SHP77 (cell line): ENCODE results near the gene ITPA.

Experiments used
- DNase-seq, 2 experiments: peaks; one replicate each; lab custom pipeline; 2025; lab: John Stamatoyannopoulos, UW

ITPA gene

DNA sequence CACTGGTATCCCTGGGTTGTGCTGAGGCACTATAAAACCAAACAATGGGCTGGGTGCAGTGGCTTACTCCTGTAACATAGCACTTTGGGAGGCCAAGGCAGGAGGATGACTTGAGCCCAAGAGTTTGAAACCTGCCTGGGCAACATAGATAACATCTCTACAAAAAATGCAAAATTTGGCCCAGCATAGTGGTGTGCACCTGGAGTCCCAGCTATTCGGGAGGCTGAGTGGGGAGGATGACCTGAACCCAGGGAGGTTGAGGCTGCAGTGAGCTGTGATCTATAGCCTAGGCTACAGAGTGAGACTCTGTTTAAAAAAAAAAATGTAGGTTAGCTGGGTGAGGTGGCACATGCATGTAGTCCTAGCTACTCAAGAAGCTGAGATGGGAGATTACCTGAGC is 37.4 kb downstream of the ITPA start:
- DNase-seq, result no peak

GRCh38 chr20:3247638-3248037 is 38.3 kb downstream of the ITPA start:
- no peak for DNase-seq

DNA sequence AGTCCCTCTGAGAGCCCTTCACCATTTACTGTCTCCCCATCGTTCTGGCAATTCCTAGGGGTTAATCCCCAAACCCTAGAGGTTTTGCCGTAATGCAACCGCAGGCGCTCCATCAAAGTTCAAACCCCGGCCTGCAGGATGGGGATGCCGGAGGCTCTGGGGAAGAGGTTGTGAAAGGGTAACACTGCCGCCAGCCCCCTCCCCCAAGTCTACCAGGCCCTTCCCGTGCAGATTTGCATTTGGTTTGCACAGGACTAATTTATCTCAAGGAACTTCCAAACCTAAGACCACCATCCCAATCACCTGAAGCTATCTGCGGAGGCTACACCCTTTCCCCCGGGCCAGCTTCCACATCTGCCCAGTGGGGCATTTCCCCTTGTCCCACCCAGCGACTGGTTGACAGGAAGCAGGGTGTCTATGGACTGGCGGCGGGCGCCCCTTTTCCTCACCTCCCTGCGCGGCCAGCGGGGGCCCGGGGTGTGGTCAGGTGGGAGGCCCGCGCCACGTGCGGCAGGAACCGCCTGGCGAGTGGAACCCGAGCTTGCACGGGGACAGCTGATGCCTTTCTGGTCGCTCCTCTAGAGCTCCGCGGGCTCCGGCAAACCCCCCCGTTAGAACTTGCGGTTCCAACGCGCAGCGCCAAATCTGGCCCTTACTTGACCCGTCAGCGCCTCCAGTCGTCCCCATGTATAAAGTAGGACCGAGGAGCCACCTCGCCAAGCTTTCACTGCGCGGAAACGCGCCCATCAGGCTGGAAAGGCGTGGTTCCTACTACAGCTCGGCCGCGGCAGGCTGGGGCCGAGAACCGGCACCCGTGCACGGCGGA is 39.1 kb downstream of the ITPA start:
- DNase-seq, result no peak

DNA sequence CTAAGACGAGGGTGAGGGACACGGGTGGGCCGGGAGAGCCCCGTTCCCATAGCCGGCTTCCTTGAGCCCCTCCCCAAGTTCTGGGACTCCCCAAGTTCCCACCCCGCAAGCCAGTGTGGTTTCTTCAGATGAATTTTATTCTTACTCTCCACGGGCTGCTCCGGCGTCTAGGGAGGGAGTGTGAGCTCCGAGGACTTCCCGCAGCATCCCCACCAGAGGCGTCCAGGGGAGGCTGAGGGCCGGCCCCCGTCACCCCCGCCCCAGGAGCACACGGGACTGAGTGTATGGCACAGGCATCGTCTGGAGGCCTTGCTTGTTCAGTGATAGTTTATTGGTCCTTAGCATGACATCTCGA is 39.7 kb downstream of the ITPA start:
- no peak for DNase-seq

DNA sequence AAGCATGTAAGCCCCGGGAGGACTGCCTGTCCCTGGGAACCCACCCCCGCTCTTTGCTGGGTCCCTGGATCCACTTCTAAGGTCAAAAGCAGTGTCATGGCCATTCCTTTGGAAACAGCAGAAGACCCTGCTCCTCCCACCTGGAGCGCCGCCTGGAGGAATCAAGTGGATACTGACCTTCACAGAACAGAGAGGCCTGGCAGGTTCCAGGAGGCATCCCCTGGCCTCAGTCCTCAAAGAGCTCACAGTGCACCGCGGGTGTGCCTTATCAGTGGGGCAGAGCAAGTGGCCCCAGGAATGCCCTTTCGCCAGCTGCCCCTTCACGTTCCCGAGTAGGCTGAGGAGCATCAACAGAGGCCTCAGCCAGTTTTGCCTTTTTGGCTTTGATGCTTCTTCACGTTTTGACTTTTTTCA is 40.8 kb downstream of the ITPA start:
- DNase-seq, result peak; percentile 77 to 81

GRCh38 chr20:3251806-3252205 is 42.5 kb downstream of the ITPA start:
- no peak for DNase-seq

DNA sequence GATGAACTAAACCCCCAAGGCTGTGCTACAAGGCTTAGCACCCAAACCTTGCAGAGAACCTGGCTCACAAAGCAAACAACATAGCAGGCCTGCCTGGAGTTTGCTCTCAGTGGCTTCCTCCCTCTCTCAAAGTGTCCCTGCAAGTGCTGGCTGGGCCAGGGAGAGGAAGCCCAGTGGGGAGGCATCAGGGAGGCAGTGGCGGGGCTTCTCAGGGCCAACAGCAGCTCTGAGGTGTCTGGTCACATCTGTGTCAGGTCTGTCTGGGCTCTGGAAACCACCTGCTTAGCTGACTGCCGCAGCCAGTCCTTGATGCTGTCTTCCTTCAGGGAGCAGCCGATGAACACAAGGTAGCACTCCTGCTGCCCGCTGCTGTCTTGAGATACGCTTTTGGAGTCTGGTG is 46.4 kb downstream of the ITPA start:
- no peak for DNase-seq

- DNase-seq, result no peak
These were observed 49.1 kb downstream of the ITPA start for GRCh38 chr20:3258429-3258828.

- DNase-seq, result no peak
These were observed 53.3 kb downstream of the ITPA start for GRCh38 chr20:3262566-3262965.

- DNase-seq, result no peak
These were observed 60.8 kb downstream of the ITPA start for GRCh38 chr20:3270051-3270450.

- no peak for DNase-seq
These were observed 64.1 kb downstream of the ITPA start for GRCh38 chr20:3273371-3273770.
